Nephron (organoid): Measurements from ENCODE around the gene HS6ST1.

Source experiments
- H3K27ac Mint-ChIP-seq, 3 experiments: 2 replicates each; pipeline ENCODE4 v1.8.0; 2020; ENCODE audit warnings: mixed read lengths in 3 of 3, mild to moderate bottlenecking in 2 of 3, moderate library complexity in 1 of 3
- H3K27me3 Mint-ChIP-seq: 2 replicates; pipeline ENCODE4 v1.8.0; 2021; ENCODE audit warnings: low read depth, mild to moderate bottlenecking, moderate library complexity, mixed read lengths
- H3K36me3 Mint-ChIP-seq: 2 replicates; pipeline ENCODE4 v1.8.0; 2020; ENCODE audit warnings: low read depth, mixed read lengths
- H3K4me1 Mint-ChIP-seq: 2 replicates; pipeline ENCODE4 v1.8.0; 2020; ENCODE audit warnings: mixed read lengths
- H3K4me3 Mint-ChIP-seq, 3 experiments: 2 replicates each; pipeline ENCODE4 v1.8.0; 2020; ENCODE audit warnings: mild to moderate bottlenecking in 3 of 3, mixed read lengths in 3 of 3, moderate library complexity in 2 of 3
- H3K9me3 Mint-ChIP-seq: 2 replicates; pipeline ENCODE4 v1.8.0; 2020; ENCODE audit warnings: mixed read lengths
- CTCF ChIP-seq, 3 experiments: fragments of 200-600 bp; sonication (generic); IDR thresholded peaks; one replicate each; pipeline ENCODE4 v1.5.0; 2021; ENCODE audit warnings: antibody characterized with exemption in 3 of 3; ENCODE audit not compliant: unreplicated experiment in 3 of 3

HS6ST1 gene

GRCh38 chr2:128249555-128249954 is 69.1 kb downstream of the HS6ST1 start:
- no peak overlapping the region for H3K27ac Mint-ChIP-seq
- H3K4me3 Mint-ChIP-seq = no peak overlapping the region
- TF ChIP-seq CTCF (IDR thresholded peaks at IDR 0.05; ENCODE audit: unreplicated experiment in 3 of 3) = no peak
- H3K36me3 Mint-ChIP-seq = no peaks in the 10 kb centered on the region
- H3K27me3 Mint-ChIP-seq = no peaks in the 10 kb centered on the region
- H3K4me1 Mint-ChIP-seq = no peaks in the 10 kb centered on the region
- H3K9me3 Mint-ChIP-seq = no peaks in the 10 kb centered on the region

GRCh38 chr2:128245813-128246212 is 72.9 kb downstream of the HS6ST1 start:
- TF ChIP-seq CTCF (IDR thresholded peaks at IDR 0.05; ENCODE audit: unreplicated experiment in 3 of 3) = no peak
- no peak overlapping the region for H3K27ac Mint-ChIP-seq
- H3K4me3 Mint-ChIP-seq = no peak overlapping the region
- H3K4me1 Mint-ChIP-seq = no peaks in the 10 kb centered on the region
- no peaks in the 10 kb centered on the region for H3K36me3 Mint-ChIP-seq
- no peaks in the 10 kb centered on the region for H3K9me3 Mint-ChIP-seq
- H3K27me3 Mint-ChIP-seq = no peaks in the 10 kb centered on the region

GRCh38 chr2:128241896-128242295 is 76.8 kb downstream of the HS6ST1 start:
- Mint-ChIP-seq H3K9me3 (no peaks in the 10 kb centered on the region), H3K36me3 (no peaks in the 10 kb centered on the region), H3K27me3 (no peaks in the 10 kb centered on the region), H3K4me1 (no peaks in the 10 kb centered on the region), H3K27ac (no peak overlapping the region), H3K4me3 (no peak overlapping the region)
- TF ChIP-seq CTCF (IDR thresholded peaks at IDR 0.05; ENCODE audit: unreplicated experiment in 3 of 3) = no peak

GRCh38 chr2:128237911-128238697 is 80.6 kb downstream of the HS6ST1 start:
- Mint-ChIP-seq H3K9me3 (no peaks in the 10 kb centered on the region), H3K27me3 (peaks cover 9% of the 10 kb centered on the region), H3K4me3 (no peak overlapping the region), H3K4me1 (no peaks in the 10 kb centered on the region), H3K36me3 (no peaks in the 10 kb centered on the region), H3K27ac (no peak overlapping the region)
- no peak for TF ChIP-seq CTCF (IDR thresholded peaks at IDR 0.05; ENCODE audit: unreplicated experiment in 3 of 3)

- H3K27me3 Mint-ChIP-seq = peaks cover 15% of the 10 kb centered on the region
- TF ChIP-seq CTCF (IDR thresholded peaks at IDR 0.05; ENCODE audit: unreplicated experiment in 3 of 3) = no peak
- no peaks in the 10 kb centered on the region for H3K4me1 Mint-ChIP-seq
- no peak overlapping the region for H3K4me3 Mint-ChIP-seq
- H3K9me3 Mint-ChIP-seq = no peaks in the 10 kb centered on the region
- H3K27ac Mint-ChIP-seq = no peak overlapping the region
- no peaks in the 10 kb centered on the region for H3K36me3 Mint-ChIP-seq
Measured at GRCh38 chr2:128237081-128237534, 81.6 kb downstream of the HS6ST1 start.

GRCh38 chr2:128236491-128237035 is 82.1 kb downstream of the HS6ST1 start:
- peaks cover 18% of the 10 kb centered on the region for H3K27me3 Mint-ChIP-seq
- no peaks in the 10 kb centered on the region for H3K4me1 Mint-ChIP-seq
- no peaks in the 10 kb centered on the region for H3K9me3 Mint-ChIP-seq
- no peak overlapping the region for H3K27ac Mint-ChIP-seq
- no peaks in the 10 kb centered on the region for H3K36me3 Mint-ChIP-seq
- H3K4me3 Mint-ChIP-seq = no peak overlapping the region
- no peak for TF ChIP-seq CTCF (IDR thresholded peaks at IDR 0.05; ENCODE audit: unreplicated experiment in 3 of 3)
